ENCODE measurements around the gene CFAP92. TPM values are rescaled to one million over a fixed set of nuclear protein-coding genes. Genes with fewer than 3 reads are reported as not detected.

Gene CFAP92, protein sequence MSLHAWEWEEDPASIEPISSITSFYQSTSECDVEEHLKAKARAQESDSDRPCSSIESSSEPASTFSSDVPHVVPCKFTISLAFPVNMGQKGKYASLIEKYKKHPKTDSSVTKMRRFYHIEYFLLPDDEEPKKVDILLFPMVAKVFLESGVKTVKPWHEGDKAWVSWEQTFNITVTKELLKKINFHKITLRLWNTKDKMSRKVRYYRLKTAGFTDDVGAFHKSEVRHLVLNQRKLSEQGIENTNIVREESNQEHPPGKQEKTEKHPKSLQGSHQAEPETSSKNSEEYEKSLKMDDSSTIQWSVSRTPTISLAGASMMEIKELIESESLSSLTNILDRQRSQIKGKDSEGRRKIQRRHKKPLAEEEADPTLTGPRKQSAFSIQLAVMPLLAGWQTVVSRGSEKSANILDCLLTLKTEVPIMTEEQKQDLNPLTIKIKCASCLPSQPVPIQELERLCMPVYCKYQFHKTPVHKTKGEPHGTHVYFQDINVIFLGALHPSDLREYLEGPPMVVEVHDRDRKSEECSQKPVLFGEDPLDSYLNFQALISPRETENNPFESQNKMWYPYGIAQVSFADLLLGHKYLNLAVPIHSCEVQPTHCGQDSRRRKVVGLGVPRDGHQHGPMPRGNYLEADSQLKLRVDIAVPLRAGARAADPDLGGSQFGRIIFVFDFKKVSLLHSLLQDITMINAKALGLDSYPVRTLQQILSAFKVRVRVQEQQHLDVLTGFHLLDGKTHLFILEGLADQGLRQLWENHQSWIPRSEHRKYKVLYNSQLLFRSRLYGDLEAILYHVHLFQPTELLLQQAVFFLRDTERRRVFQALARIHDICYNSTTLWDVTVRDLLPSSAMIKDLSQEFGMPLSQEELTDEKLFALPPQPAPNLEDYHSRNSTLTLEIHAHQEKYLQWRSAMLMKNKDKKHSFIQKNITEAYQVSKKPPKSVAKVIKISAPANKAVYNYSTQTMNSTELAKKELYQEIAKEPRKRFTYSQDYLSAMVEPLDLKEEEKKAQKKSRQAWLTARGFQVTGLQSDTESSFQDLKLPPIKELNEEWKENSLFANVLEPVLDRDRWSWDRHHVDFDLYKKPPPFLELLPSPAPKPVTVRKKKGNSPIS
- polyA plus RNA-seq (ENCODE audit: insufficient read length in 3 of 3) = 1 to 10 TPM in 2 of 3 donors, under 1 TPM in 1; 0.95 to 1.9 (median 1.6) TPM
- long read RNA-seq, donor 1 = 0 reads
- long read RNA-seq, donor 2 = 0 reads
- long read RNA-seq, donor 3 = 0 reads
- long read RNA-seq, donor 4 = 0 reads
- long read RNA-seq, donor 5 = 0 reads
- long read RNA-seq, donor 6, partial matches to known transcripts = 6 of 6 reads
- long read RNA-seq, donor 6, other reads (novel, unspliced or antisense) = 0 of 6 reads
- long read RNA-seq, donor 7 = 0 reads
- long read RNA-seq, donor 8, partial matches to known transcripts = 8 of 8 reads
- long read RNA-seq, donor 8, other reads (novel, unspliced or antisense) = 0 of 8 reads
- long read RNA-seq, donor 9 = 0 reads
- long read RNA-seq, donor 10 = 0 reads
- long read RNA-seq, donor 11 = 0 reads
- long read RNA-seq, donor 12 = 0 reads
- long read RNA-seq, donor 13, partial matches to known transcripts = 5 of 5 reads
- long read RNA-seq, donor 13, other reads (novel, unspliced or antisense) = 0 of 5 reads
- long read RNA-seq, donor 14, partial matches to known transcripts = 14 of 14 reads
- long read RNA-seq, donor 14, other reads (novel, unspliced or antisense) = 0 of 14 reads
- long read RNA-seq, donor 15, partial matches to known transcripts = 5 of 5 reads
- long read RNA-seq, donor 15, other reads (novel, unspliced or antisense) = 0 of 5 reads
- long read RNA-seq, donor 16 = 0 reads

DNA sequence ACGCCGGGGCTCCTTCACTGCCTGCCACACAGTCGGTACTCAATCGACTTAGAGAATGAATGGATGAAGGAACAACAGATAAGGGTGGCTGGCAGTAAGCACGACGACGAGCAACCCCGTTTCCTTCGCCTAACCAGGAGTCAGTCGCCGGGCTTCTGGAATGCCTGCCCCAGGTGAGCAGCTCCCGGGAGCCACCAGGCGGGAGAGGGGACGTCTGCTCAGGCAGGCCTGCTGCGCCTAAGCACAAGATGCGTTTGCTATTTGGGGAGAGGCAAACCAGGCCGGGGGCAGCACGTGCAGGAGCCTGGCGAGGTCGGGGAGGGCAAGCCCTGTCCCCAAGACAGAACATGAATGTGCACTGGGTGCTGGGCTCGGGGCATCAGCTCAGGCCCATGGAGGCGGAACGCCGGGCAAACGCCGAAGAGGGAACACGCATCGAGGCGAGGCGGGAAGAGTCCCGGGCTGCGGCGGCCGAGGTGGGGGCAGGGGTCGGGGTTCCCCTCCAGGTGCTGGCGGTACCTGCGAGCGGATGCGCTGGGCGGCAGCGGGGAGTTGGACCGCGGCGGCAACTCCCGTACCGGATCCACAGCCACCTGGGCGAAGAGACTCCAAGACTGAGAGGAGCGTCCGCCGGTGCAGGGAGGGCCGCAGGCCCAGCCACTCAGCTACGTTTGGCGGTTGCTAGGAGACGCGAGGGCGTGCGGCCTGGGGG, at the start of gene CFAP92:
TSS of gene CFAP92 (minus strand) at position 616 of the 712 bp plus-strand sequence. CDS start 772 bp downstream, outside the sequence.
- peak in 8 of 11 donors; percentile 75 to 84 (median 80) for DNase-seq (ENCODE audit: extremely low read depth in 1 of 11, low read depth in 9 of 11, low spot score in 4 of 11)

DNA sequence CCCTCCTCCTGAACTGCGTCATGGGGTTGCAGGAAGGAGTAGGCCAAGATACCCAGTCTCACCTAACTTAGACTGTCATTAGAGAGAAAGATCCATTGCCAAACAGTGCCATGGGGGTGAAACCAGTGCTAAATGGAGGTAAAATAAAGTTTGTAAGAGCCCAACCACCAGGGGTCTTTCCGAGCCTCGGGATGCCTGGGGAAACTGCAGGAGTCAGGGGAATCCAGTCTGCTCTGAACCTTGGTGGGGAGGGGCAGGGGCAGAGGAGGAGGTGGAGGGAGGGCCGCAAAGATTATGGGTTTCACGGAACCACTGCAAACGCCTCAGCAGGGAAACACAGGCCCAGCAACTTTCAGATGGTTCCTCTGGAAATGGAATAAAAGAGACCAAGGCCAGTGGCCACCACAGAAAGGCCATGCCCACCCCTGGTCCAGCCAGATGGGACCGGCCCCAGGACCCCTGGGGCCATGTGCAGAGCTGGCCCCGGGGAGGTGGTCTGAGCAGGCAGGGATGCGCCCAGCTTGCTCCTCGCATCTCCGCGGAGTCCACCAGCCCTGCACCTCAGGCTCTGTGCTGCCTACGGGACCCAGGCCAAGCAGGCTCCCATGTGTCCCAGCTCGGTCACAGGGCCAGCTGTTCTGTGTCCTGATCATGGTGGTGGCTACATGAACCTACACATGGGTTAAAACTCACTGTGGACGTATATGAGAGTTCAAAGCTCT, 46.9 kb upstream of the CFAP92 start:
- no peak for DNase-seq (ENCODE audit: extremely low read depth in 1 of 11, low read depth in 9 of 11, low spot score in 4 of 11)

DNA sequence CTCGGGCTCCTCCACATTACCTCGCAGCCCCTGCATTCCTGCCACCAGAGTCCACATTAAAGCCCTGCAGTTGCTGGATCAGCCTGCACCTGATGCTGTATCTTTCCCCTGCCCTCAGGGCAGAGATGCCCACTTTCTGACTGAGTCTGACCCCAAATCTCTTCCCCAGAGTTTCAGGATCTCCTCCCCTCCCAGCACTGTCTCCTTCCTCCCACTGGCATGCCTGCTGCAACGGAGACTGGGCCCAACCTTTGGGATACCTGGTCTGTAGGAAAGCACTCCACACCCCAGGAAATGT, 46.1 kb upstream of the CFAP92 start:
- DNase-seq (ENCODE audit: extremely low read depth in 1 of 11, low read depth in 9 of 11, low spot score in 4 of 11) = no peak

DNA sequence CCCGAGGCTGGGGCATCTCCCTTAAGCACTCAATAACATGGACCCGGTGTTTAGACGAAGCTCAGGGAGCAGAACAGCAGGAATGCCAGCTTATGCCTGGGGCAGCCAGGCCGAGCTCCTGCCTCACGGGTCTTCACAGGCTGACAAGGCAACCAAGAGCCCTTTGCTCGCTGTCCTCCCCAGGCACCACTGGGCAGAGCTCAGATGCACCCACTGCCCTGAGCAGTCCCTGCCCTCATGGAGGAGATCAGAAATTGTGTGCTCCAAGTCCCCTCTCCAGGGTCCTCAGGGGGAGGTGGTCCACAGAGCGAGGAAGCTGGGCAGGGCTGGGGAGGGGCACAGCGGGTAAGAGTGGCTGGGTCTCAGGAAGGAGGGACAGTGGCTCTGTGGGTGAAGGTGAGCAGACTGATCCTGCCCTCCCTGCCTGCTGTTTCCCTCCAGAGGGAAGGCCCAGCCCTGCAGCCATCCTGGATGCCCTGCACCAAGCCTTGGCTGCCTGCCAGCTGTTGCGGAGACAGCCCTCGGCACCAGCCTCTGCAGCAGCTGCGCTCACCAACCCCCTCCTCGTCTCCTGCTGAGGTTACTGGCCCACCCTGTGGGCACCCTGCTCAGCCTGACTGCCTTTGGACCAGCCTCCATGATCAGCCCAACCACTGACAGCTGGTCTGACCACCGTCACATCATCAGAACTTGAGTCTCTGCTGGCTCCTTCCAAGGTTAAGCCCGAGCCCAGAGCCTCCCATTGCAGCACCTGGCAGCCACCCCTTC, 45.6 kb upstream of the CFAP92 start:
- DNase-seq (ENCODE audit: extremely low read depth in 1 of 11, low read depth in 9 of 11, low spot score in 4 of 11) = no peak

DNA sequence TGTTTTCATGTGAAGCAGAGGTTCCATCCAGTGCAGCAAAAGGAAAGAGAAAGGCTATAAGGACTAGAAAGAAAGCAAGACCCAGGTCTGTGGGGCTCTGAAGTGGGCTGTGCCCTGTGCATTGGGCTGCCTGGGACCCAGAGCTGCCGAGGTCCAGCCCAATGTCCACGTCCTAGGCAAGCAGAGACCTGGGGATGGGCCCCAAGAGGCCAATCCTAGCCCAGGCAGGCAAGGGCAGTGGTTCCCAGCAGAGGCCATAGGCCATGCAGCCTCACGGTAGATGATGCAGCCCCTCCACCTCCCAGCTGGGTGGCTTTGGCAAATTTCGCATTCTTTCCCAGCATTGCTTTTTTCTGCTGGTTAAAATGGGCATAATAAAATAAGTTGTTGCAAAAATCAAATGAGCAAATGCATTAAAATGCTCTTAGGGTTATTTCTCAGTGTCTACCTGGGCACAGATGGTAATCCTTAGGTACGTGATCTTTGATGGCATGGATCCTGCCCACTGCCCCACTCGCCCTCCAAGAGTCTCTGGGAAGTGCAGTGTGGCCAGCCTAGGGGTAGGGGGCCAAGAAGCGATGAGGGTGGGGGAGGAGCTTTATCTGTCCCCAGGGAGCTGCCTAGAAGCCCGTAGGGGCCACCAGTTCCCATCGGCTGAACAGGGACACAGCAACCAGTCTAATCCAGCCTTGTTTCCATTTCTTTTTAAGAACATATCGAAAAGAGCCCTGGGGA, 44.4 kb upstream of the CFAP92 start:
- no peak for DNase-seq (ENCODE audit: extremely low read depth in 1 of 11, low read depth in 9 of 11, low spot score in 4 of 11)

DNA sequence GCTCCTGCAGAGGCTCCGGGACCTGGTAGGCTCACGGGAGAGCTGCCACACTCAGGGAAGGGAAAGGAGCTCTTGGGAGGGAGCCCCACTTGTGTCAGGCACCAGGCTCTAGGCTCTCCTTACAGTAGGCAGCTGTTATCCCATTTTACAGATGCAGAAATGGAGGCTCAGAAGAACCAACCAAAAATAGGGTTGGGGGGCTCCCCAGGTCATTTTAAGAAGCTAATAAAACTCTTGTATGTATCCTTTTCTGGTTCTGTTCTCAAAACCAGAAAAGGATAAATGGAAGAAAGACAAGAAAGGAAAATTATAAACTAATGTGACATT, 43.2 kb upstream of the CFAP92 start:
- no peak for DNase-seq (ENCODE audit: extremely low read depth in 1 of 11, low read depth in 9 of 11, low spot score in 4 of 11)

DNA sequence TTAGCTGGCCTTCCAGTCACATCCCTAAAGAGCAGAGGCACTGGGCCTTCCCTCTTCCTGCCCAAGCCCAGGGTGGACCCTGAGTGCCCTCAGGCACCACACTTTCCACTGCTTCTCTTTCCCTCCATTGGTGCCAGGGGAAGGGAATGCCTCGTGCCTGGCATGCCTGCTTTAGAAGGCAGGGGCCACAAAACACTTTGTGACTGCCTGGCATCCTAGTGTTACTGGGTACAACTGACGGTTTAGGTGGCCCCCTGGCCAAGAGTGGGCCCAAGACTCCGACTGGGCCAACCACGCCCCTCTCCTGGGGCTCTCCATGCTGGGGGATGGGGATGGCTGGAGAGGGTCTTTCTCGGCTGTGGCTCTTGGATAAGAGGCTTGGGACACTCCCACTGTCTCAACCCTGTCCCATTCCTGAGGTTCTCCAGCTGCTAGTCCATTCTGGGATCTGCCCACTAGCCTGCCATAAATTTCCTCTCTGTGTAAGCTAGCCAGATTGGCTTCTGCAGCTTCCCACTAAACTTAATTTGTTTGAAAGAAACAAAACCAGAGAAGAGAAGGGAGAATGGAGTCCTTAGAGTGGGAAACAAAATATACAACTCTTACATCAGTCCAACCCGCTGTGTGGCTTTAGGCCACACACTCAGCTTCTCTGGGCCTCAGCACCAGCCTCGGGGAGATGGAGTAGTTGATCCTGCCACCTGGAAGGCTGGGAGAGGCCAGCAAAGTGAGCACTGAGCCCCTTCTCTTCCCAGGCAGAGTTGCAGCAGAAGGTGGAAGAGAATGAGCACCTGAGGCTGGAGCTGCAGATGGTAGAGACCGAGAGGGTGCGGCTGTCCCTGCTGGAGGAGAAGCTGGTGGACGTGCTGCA, 42.6 kb upstream of the CFAP92 start:
- no peak for DNase-seq (ENCODE audit: extremely low read depth in 1 of 11, low read depth in 9 of 11, low spot score in 4 of 11)

DNA sequence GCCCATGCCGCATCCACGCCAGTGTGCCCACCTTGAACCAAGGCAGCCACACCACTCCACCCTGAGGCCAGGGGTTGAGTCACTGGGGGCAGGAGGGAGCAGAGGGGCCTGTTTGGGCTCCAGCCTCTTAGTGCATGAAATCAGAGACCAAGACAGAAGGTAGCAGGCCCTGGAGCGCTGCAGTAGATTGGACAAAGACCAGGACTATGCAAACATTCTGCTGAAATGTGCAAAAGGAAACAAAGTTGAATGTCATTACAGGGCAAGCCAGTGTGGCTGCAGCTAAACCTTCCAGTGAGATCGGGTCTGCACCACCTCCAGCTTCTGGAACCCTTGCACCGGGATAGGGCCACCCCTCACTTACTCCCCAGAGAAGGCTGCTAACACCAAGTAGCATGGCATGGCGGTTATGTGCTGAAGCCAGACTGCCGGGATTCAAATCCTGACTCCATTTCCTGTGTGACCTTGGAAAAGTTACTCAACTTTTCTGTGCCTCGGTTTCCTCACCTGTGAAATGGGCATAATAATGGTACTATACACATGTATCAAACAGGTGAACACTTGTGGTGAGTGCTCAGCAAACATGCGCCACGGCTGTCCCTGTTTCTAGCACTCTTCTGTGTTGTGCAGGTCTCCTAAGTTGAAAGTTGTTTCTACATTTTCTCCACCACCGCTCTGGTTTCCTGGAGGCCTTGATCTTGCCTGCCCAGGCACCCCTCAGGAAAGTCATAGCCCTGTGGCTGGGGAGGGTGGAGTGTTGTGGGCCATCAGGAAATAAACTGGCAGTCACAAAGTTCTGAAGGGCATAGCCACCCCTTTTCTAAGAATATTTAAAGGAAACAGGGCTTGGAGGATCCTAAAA, 41.7 kb upstream of the CFAP92 start:
- no peak for DNase-seq (ENCODE audit: extremely low read depth in 1 of 11, low read depth in 9 of 11, low spot score in 4 of 11)

DNA sequence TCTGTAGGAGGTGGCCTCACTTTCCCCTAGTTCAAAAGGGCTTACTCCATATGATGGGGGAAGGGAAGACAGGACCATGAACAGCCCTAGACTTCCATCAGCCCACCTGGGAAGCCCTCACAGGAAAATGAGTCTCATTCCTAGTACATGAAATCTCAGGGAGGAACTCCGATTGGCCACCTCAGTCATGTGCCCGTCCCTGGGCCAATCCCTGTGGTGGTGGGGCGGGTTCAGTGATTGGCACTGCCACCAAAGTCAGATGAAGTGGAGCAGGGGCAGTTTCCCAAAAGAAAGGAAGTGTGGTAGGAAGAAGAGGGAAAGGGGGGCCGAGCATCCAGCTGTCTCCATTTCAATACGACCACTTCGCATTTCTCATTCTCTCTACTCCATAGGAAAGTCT, 40.8 kb upstream of the CFAP92 start:
- no peak for DNase-seq (ENCODE audit: extremely low read depth in 1 of 11, low read depth in 9 of 11, low spot score in 4 of 11)

DNA sequence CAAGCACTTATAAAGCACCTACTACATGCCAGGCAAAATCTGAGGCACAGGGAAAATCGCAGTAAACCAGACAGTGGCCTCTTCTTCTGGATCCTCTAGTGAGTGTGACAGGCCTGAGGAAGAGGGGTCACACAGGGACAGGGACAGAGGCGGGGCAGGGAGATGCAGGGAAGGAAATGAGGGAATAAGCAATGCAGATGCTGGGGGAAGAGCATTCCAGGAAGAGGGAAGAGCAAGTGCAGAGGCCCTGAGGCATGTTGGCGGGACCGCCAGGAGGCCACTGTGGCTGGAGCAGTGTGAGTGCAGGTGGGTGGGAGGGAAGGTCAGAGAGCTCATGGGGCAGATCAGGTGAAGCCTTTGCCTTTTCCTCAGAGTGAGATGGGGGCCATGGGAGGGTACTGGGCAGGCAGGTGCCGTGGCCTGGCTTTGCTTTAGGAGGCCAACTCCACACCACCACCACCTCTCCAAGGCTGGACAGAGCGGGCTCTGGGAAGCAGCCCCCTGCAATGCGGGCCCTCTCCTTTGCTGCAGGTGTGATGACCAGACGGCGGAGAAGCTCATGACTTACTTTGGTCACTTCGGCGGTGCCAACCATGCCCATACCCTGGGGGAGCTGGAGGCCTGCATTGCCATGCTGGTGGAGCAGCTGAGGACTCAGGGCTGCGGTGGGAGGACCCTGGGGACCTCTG, 39.9 kb upstream of the CFAP92 start:
- DNase-seq (ENCODE audit: extremely low read depth in 1 of 11, low read depth in 9 of 11, low spot score in 4 of 11) = no peak

DNA sequence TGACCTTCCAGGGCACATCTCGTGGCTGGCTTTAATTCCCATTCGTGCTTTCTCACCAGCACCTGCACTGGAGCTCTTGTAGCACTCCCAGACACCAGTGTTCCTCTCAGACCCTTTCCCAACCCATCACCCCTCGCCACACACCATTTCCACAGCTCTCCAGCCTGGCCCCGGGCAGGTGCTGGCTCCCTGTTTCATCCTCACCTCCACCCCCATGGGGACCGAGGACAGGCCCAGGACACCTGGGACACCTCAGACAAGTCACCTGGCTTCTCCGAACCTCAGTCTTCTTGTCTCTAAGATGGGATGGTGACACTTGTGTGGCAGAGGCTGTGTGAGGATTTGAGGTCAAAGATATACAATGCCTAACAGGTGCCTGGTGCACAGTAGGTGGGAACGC, 39.3 kb upstream of the CFAP92 start:
- no peak for DNase-seq (ENCODE audit: extremely low read depth in 1 of 11, low read depth in 9 of 11, low spot score in 4 of 11)

DNA sequence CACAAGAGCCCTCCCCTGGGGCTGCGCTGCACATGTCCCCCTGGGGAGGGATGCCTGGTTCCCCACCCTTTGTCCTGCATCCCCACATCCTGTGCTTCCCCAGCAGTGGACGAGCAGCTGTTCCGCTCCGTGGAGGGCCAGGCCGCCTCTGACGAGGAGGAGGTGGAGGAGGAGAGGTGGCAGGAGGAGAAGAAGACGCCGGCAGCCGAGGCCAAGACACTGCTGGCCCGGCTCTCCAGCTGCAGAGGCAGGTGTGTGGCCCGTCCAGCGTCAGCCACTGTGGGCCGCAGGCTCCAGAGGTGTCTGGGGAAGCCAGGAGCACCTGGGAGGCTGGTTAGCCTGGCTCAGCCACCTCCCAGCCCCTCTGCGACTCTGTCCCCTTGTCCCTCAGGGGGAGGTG, 38.8 kb upstream of the CFAP92 start:
- no peak for DNase-seq (ENCODE audit: extremely low read depth in 1 of 11, low read depth in 9 of 11, low spot score in 4 of 11)

DNA sequence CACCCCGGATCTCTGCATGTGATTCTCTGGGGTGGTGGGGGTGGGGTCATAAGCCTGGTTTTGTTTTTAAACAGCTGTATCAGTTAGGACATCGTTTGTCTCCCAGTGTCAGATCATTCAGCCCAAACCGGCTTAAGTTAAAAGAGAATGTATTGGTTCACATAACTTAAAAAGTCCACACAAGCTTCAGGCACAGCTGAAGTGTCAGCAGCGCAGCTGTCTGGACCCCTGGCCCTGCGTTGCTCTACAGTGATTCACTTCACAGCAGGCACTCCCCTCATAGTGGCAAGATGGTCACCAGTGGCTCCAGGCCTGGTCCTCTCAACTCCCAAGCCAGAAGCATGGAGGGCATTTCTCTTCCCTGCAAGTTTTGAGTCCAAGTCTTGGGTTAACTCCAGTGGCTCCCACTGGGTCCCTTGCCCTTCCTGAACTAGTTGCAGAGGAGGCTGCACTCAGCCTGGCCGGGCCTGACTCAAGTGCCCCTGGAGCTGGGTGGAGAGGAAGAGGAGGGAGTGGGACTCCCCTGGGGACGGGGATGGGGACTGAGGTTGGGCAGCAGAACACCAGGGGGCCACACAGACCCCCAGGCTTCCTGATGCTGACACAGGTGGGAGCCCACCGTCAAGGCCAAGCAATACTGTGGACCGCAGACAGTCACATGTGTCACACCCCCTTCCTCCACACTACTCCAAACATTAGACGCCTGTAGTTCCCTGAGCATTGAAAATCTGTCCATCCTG, 37.8 kb upstream of the CFAP92 start:
- no peak for DNase-seq (ENCODE audit: extremely low read depth in 1 of 11, low read depth in 9 of 11, low spot score in 4 of 11)
